Measurements from ENCODE around the gene FBLN1. TPM values are rescaled to one million over a fixed set of nuclear protein-coding genes. Genes with fewer than 3 reads are reported as not detected.

The FBLN1 gene
- total and polyA plus RNA-seq, 2 donors (not counting 1 experiment from before 2014, with no cell fraction given) = not detected

- Mint-ChIP-seq H3K9me3 (ENCODE audit: insufficient read depth) (no peaks in the 10 kb centered on the region), H3K27me3 (peaks cover 17% of the 10 kb centered on the region), H3K27ac (no peak overlapping the region), H3K4me3 (no peak overlapping the region), H3K4me1 (no peaks in the 10 kb centered on the region)
- POLR2A ChIA-PET = no interaction called here
- peaks cover 0 to 2% (median under 1%) of the 10 kb centered on the region in 4 experiments for H3K27me3 ChIP-seq (replicated peaks in 1 of 4; ENCODE audit: control extremely low read depth in 1 of 4, control insufficient read depth in 3 of 4, insufficient read depth in 4 of 4, low read length in 3 of 4)
- no peak overlapping the region for H3K27ac ChIP-seq (ENCODE audit: low read length in 2 of 2)
- no peaks in the 10 kb centered on the region for H3K36me3 ChIP-seq (replicated peaks in 1 of 2; ENCODE audit: control extremely low read depth in 1 of 2, control insufficient read depth in 1 of 2, extremely low read depth in 1 of 2, insufficient read depth in 2 of 2, low read length in 1 of 2)
- no peak for ATAC-seq (ENCODE audit: low read depth)
- CTCF ChIA-PET = interaction anchor here (1.2 kb wide), 1 partner anchor 21 kb away, joined by 3 read pairs; no protein-coding TSS in a partner anchor
- DNase-seq = no peak
- 95% methylated on average over 14 of the region's 14 CpGs for WGBS (ENCODE audit: insufficient coverage)
- H3K9ac ChIP-seq (ENCODE audit: low read length) = no peak overlapping the region
- H3K79me2 ChIP-seq (ENCODE audit: control insufficient read depth, insufficient read depth, low read length) = no peaks in the 10 kb centered on the region
- no peaks in the 10 kb centered on the region for H3K4me1 ChIP-seq (ENCODE audit: control insufficient read depth in 2 of 2, insufficient read depth in 2 of 2, low read length in 2 of 2)
- H3K9me3 ChIP-seq (ENCODE audit: control extremely low read depth in 1 of 3, control insufficient read depth in 2 of 3, insufficient read depth in 1 of 3, low read length in 2 of 3) = no peaks in the 10 kb centered on the region
- H2AFZ ChIP-seq (ENCODE audit: insufficient read depth, low read depth, low read length, poor library complexity, severe bottlenecking) = no peak overlapping the region
- no peak overlapping the region for H3K4me3 ChIP-seq (ENCODE audit: control extremely low read depth in 1 of 5, extremely low read depth in 1 of 5, insufficient read depth in 1 of 5, low read depth in 2 of 5, low read length in 4 of 5)
- intact Hi-C loops (cut with micrococcal nuclease) = no loop called here
- H3K4me2 ChIP-seq (replicated peaks; ENCODE audit: low read depth, low read length, poor library complexity, severe bottlenecking) = no peak overlapping the region
- no peak for TF ChIP-seq CTCF (IDR thresholded peaks at IDR 0.05)
- no peak for TF ChIP-seq EZH2 (IDR thresholded peaks at IDR 0.05; ENCODE audit: borderline replicate concordance, insufficient read depth, low read depth, low read length, poor library complexity, severe bottlenecking)
- no peaks in the 10 kb centered on the region for H4K20me1 ChIP-seq (ENCODE audit: control insufficient read depth, insufficient read depth, low read length, poor library complexity, severe bottlenecking)
Observed at GRCh38 chr22:45455212-45455611, 47.5 kb upstream of the FBLN1 start.

- Histone ChIP-seq H3K27ac (ENCODE audit: low read length in 2 of 2) (no peak overlapping the region), H2AFZ (ENCODE audit: insufficient read depth, low read depth, low read length, poor library complexity, severe bottlenecking) (no peak overlapping the region), H3K9ac (ENCODE audit: low read length) (no peak overlapping the region), H3K4me3 (ENCODE audit: control extremely low read depth in 1 of 5, extremely low read depth in 1 of 5, insufficient read depth in 1 of 5, low read depth in 2 of 5, low read length in 4 of 5) (no peak overlapping the region), H3K27me3 (replicated peaks in 1 of 4; ENCODE audit: control extremely low read depth in 1 of 4, control insufficient read depth in 3 of 4, insufficient read depth in 4 of 4, low read length in 3 of 4) (peaks cover 0 to 2% (median 0%) of the 10 kb centered on the region in 4 experiments), H3K9me3 (ENCODE audit: control extremely low read depth in 1 of 3, control insufficient read depth in 2 of 3, insufficient read depth in 1 of 3, low read length in 2 of 3) (no peaks in the 10 kb centered on the region), H3K4me2 (replicated peaks; ENCODE audit: low read depth, low read length, poor library complexity, severe bottlenecking) (no peak overlapping the region), H4K20me1 (ENCODE audit: control insufficient read depth, insufficient read depth, low read length, poor library complexity, severe bottlenecking) (no peaks in the 10 kb centered on the region), H3K79me2 (ENCODE audit: control insufficient read depth, insufficient read depth, low read length) (no peaks in the 10 kb centered on the region), H3K36me3 (replicated peaks in 1 of 2; ENCODE audit: control extremely low read depth in 1 of 2, control insufficient read depth in 1 of 2, extremely low read depth in 1 of 2, insufficient read depth in 2 of 2, low read length in 1 of 2) (no peaks in the 10 kb centered on the region), H3K4me1 (ENCODE audit: control insufficient read depth in 2 of 2, insufficient read depth in 2 of 2, low read length in 2 of 2) (no peaks in the 10 kb centered on the region)
- WGBS (ENCODE audit: insufficient coverage) = no CpG with 5 or more reads among the region's 4 CpGs
- no peaks in the 10 kb centered on the region for H3K9me3 Mint-ChIP-seq (ENCODE audit: insufficient read depth)
- no peak overlapping the region for H3K4me3 Mint-ChIP-seq
- TF ChIP-seq EZH2 (IDR thresholded peaks at IDR 0.05; ENCODE audit: borderline replicate concordance, insufficient read depth, low read depth, low read length, poor library complexity, severe bottlenecking) (no peak), CTCF (IDR thresholded peaks at IDR 0.05) (no peak)
- intact Hi-C loops (cut with micrococcal nuclease) = no loop called here
- ATAC-seq (ENCODE audit: low read depth) (no peak), DNase-seq (no peak)
- H3K4me1 Mint-ChIP-seq = no peaks in the 10 kb centered on the region
- peaks cover 17% of the 10 kb centered on the region for H3K27me3 Mint-ChIP-seq
- no peak overlapping the region for H3K27ac Mint-ChIP-seq
- CTCF ChIA-PET = interaction anchor here (1.2 kb wide), 1 partner anchor 21 kb away, joined by 3 read pairs; no protein-coding TSS in a partner anchor
- POLR2A ChIA-PET = no interaction called here
Observed at GRCh38 chr22:45455621-45456020, 47.1 kb upstream of the FBLN1 start.

All from B cell (primary cell).